Measurements from ENCODE around the gene GPR25. TPM values are rescaled to one million over a fixed set of nuclear protein-coding genes. Genes with fewer than 3 reads are reported as not detected.

Gene GPR25
- total and polyA plus RNA-seq, 10 of the 15 experiments (the other 5 are each of a cell fraction or from before 2014, with no cell fraction given), result not detected

- ChIA-PET RAD21 (ENCODE audit: unreplicated experiment) (interaction anchor here (0.9 to 3.1 kb wide), 4 partner anchors 8 to 51 kb away, joined by 4 to 14 read pairs (median 4); no protein-coding TSS in a partner anchor), POLR2A (interaction anchor here (0.6 kb wide), 1 partner anchor 97 kb away, joined by 3 read pairs; no protein-coding TSS in a partner anchor), SMC1A (ENCODE audit: uncharacterized antibody, unreplicated experiment) (interaction anchor here (1.0 to 16.6 kb wide), 9 partner anchors 9 to 235 kb away, joined by 3 to 208 read pairs (median 5); no protein-coding TSS in a partner anchor), CTCF (interaction anchor here (0.8 to 1.3 kb wide), 2 partner anchors 15 to 36 kb away, joined by 3 to 4 read pairs; no protein-coding TSS in a partner anchor)
- Histone ChIP-seq H3K9ac (ENCODE audit: control insufficient read depth, insufficient read depth, low read length) (no peak overlapping the region), H3K4me3 (no peak overlapping the region), H2AFZ (ENCODE audit: control insufficient read depth, low read depth, low read length) (no peak overlapping the region), H3K79me2 (ENCODE audit: control insufficient read depth, insufficient read depth, low read length) (no peaks in the 10 kb centered on the region), H3K27me3 (replicated peaks in 1 of 2; ENCODE audit: control insufficient read depth in 2 of 2, insufficient read depth in 2 of 2, low read length in 1 of 2) (no peaks in the 10 kb centered on the region), H3K4me1 (ENCODE audit: control insufficient read depth, insufficient read depth, low read length) (peaks cover 3% of the 10 kb centered on the region), H4K20me1 (ENCODE audit: control insufficient read depth, insufficient read depth) (no peaks in the 10 kb centered on the region), H3K27ac (ENCODE audit: control insufficient read depth, insufficient read depth) (no peak overlapping the region), H3K4me2 (ENCODE audit: control insufficient read depth, insufficient read depth) (no peak overlapping the region), H3K36me3 (ENCODE audit: control insufficient read depth in 2 of 2, insufficient read depth in 2 of 2, low read length in 1 of 2) (peaks cover 0 to 11% of the 10 kb centered on the region in 2 experiments; a peak in 1 of 4 replicates), H3K9me3 (replicated peaks; ENCODE audit: control insufficient read depth, insufficient read depth, low read length) (no peaks in the 10 kb centered on the region)
- FAIRE-seq (no peak), DNase-seq (ENCODE audit: low read depth, low spot score) (no peak), ATAC-seq (no peak; the same call in 2 of the 3 replicates)
- no peak for TF ChIP-seq GATAD2B (conservative IDR thresholded peaks at IDR 0.05; ENCODE audit: low read depth)
- no peak for TF ChIP-seq STAT1 (conservative IDR thresholded peaks at IDR 0.05)
- TF ChIP-seq IRF3 (IDR thresholded peaks at IDR 0.05), result no peak
- no peak for TF ChIP-seq CREB1 (IDR thresholded peaks at IDR 0.05; ENCODE audit: low read depth)
- TF ChIP-seq EZH2 (IDR thresholded peaks at IDR 0.05; ENCODE audit: borderline replicate concordance, control insufficient read depth, low read depth, low read length), result no peak
- no peak for TF ChIP-seq NFYB (IDR thresholded peaks at IDR 0.05; ENCODE audit: insufficient read depth, low read depth, low read length)
- no peak for TF ChIP-seq CEBPZ (IDR thresholded peaks at IDR 0.05; ENCODE audit: low read depth, low read length)
- no peak for TF ChIP-seq ZNF274 (IDR thresholded peaks at IDR 0.05; ENCODE audit: insufficient read depth, insufficient read length)
- no peak for TF ChIP-seq HCFC1 (IDR thresholded peaks at IDR 0.05; ENCODE audit: low read length)
- TF ChIP-seq MEF2B (IDR thresholded peaks at IDR 0.05; ENCODE audit: partially characterized antibody, poor library complexity, severe bottlenecking), result no peak
- TF ChIP-seq CHD2 (IDR thresholded peaks at IDR 0.05; ENCODE audit: borderline replicate concordance, low read depth, low read length), result no peak
- 40% methylated on average over 2 of the region's 2 CpGs for WGBS (ENCODE audit: insufficient coverage, insufficient replicate concordance, low lambda C conversion rate, missing lambda C conversion rate)
- no TSS peak for BruUV-seq (replicated peaks)
- in situ Hi-C loops (cut with MboI), result no loop called here
- intact Hi-C loops (cut with micrococcal nuclease; ENCODE audit: unreplicated experiment), result no loop called here
Measured at GRCh38 chr1:200856716-200857357, 15.9 kb upstream of the GPR25 start.
